Esophagus muscularis mucosa (tissue), 4 donors: ENCODE results near the gene ENTPD8. TPM values are rescaled to one million over a fixed set of nuclear protein-coding genes. Genes with fewer than 3 reads are reported as not detected.

Experiments
- DNase-seq: peaks from one replicate; pipeline ENCODE4 v3.0.0-alpha.2; 2017; ENCODE audit errors: extremely low spot score
- H3K27ac ChIP-seq, 4 donors: fragments of 200-600 bp; sonication (generic); replicated peaks in 1 of 4; 1 replicate in 3 of 4; 2 replicates in 1 of 4; pipeline ENCODE4 v1.5.1; 2016 to 2019; ENCODE audit warnings: mild to moderate bottlenecking in 1 of 4
- H3K27me3 ChIP-seq, 4 donors: fragments of 200-600 bp; sonication (generic); one replicate each; pipeline versions ENCODE4 v1.5.1 to v1.6.0; 2016 to 2019
- H3K36me3 ChIP-seq, 4 donors: fragments of 200-600 bp; sonication (generic); one replicate each; pipeline ENCODE4 v1.5.1; 2016 to 2019
- H3K4me1 ChIP-seq, 4 donors: fragments of 200-600 bp; sonication (generic); one replicate each; pipeline ENCODE4 v1.5.1; 2016 to 2019
- H3K4me3 ChIP-seq, 4 donors: fragments of 200-600 bp; sonication (generic); 1 replicate in 2 of 4; 2 replicates in 2 of 4; pipeline ENCODE4 v1.5.1; 2016 to 2019; ENCODE audit warnings: mild to moderate bottlenecking in 4 of 4, moderate library complexity in 1 of 4
- H3K9me3 ChIP-seq, 4 donors: fragments of 200-600 bp; sonication (generic); 1 replicate in 3 of 4; 2 replicates in 1 of 4; pipeline ENCODE4 v1.5.1; 2016 to 2019
- EP300 ChIP-seq: sonication (generic); formaldehyde crosslinking; IDR thresholded peaks from one replicate; pipeline ENCODE4 v1.6.1; 2017; ENCODE audit warnings: antibody characterized with exemption
- POLR2A ChIP-seq: fragments of 450-650 bp; IDR thresholded peaks from one replicate; pipeline ENCODE4 v1.6.1; 2017; ENCODE audit warnings: antibody characterized with exemption, moderate library complexity, mild to moderate bottlenecking, low read depth
- POLR2AphosphoS5 ChIP-seq, 2 donors: sonication (generic); formaldehyde crosslinking; IDR thresholded peaks; one replicate each; pipeline ENCODE4 v1.6.1; 2017; ENCODE audit warnings: antibody characterized with exemption in 2 of 2
- WGBS: methylation state at CpG from one replicate; pipeline ENCODE4 v1.1.5; 2018; 5-methylcytosine and 5-hydroxymethylcytosine counted together
- intact Hi-C: fragments of 100-400 bp; cut with DNase I; formaldehyde crosslinking; loops from one replicate; pipeline ENCODE4 v1.15.1; 2023
- total RNA-seq, 4 donors: library from RNA; depleted of rRNA; stranded (reverse); fragments of >200 nt; gene quantifications; one replicate each; pipeline versions ENCODE4 v1.1.0 to v1.2.1, GENCODE V29; 2016
- TF ChIP-seq, protein P1 (sequence below), 3 experiments: fragments of 200-600 bp in 2 of 3; fragments of 450-650 bp in 1 of 3; sonication (generic) in 2 of 3; IDR thresholded peaks; one replicate each; pipeline ENCODE4 v1.5.1; 2017 to 2019; ENCODE audit warnings: antibody characterized with exemption in 3 of 3, mild to moderate bottlenecking in 2 of 3, moderate library complexity in 1 of 3

ENTPD8 gene
- total RNA-seq, 4 donors from 2014 or later, result not detected

DNA sequence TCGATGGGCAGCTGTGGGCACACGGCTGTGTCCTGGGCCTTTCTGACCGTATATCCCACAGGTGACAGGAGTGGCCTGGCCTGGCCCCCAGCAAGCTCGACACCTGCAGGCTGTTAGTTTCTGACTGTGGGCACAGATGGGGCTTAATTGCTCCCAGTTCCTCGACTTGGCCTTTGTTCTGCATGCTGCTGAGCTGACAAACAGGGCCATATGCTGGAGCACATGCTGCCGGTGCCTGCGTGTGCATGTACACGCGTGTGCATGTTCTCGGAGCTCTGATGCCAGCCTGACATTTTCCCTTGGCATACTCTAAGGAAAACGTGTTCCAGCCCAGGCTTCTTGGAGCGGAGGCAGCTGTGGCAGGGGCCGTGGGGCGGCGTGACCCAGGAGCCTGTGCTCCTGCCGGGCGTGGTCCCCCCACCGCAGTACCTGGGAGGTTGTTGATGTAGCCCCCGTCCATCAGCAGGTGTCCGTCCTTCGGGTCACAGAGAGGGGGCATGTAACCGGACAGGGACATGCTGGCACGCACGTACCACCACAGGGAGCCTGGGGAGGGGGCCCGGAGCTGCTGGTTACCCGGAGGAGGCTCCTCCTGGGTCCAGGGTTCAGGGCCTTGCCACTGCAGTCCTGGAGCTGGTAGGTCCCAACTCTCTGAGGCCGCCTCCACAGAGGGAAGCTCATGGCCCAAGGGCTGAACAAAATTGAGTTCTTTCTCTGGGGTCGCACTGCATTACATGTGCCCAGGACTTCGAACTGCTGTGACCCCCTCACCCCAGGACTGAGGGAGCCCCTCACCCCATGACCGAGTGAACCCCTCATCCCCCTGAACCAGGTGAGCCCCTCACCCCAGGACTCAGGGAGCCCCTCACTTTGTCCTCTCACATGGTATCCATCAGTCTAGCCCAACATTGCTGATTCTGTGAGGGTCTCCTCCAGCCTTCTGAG is 22.1 kb upstream of the ENTPD8 start:
- WGBS, result 93% methylated on average over 18 of the region's 30 CpGs
- intact Hi-C loops, result loop anchor here (10.0 kb wide), 1 partner anchor 62 kb away; no protein-coding TSS in a partner anchor
- no peak for DNase-seq

DNA sequence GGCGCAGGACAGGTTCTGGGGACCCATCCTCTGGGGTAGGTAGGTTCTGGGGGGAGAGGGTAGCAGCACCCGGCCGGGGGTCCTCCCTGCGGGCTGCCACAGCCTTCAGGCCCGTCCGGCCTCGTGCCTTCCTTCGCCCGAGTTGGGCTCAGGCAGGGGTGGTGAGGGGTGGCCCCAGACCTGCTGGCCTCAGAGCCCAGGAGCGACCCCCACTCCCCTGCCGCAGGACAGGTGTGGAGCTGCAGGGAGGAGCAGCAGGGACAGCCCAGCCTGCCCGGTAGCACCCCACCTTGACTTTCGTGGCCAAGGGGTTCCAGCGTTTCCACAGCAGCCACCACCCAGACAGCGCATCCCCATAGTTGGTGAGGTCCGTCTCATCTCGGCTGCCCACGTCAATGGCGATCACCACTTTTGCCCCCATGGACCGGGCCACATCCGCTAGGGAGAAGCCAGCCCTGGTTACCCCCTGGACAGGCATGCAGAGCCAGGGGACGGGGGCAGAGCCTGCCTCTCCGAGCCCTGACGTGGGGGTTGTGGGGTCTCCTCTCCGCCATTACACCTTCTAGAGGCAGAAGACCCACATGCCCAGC is 21.3 kb upstream of the ENTPD8 start:
- H3K4me1 ChIP-seq, result peaks cover 23 to 39% (median 36%) of the 10 kb centered on the region in 4 donors
- no peaks in the 10 kb centered on the region for H3K9me3 ChIP-seq
- intact Hi-C loops, result loop anchor here (10.0 kb wide), 1 partner anchor 62 kb away; no protein-coding TSS in a partner anchor
- H3K36me3 ChIP-seq, result peaks cover 0 to 15% (median 8%) of the 10 kb centered on the region in 4 donors
- DNase-seq, result no peak
- no peaks in the 10 kb centered on the region for H3K27me3 ChIP-seq
- WGBS, result 96% methylated on average over 20 of the region's 25 CpGs
- H3K4me3 ChIP-seq, result no peak overlapping the region
- H3K27ac ChIP-seq, result no peak overlapping the region
- no peak for TF ChIP-seq EP300
- no peak for TF ChIP-seq POLR2AphosphoS5 (IDR thresholded peaks at IDR 0.05)
- TF ChIP-seq, protein P1, sequence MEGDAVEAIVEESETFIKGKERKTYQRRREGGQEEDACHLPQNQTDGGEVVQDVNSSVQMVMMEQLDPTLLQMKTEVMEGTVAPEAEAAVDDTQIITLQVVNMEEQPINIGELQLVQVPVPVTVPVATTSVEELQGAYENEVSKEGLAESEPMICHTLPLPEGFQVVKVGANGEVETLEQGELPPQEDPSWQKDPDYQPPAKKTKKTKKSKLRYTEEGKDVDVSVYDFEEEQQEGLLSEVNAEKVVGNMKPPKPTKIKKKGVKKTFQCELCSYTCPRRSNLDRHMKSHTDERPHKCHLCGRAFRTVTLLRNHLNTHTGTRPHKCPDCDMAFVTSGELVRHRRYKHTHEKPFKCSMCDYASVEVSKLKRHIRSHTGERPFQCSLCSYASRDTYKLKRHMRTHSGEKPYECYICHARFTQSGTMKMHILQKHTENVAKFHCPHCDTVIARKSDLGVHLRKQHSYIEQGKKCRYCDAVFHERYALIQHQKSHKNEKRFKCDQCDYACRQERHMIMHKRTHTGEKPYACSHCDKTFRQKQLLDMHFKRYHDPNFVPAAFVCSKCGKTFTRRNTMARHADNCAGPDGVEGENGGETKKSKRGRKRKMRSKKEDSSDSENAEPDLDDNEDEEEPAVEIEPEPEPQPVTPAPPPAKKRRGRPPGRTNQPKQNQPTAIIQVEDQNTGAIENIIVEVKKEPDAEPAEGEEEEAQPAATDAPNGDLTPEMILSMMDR (IDR thresholded peaks at IDR 0.05), result no peak
- TF ChIP-seq POLR2A, result no peak

More for the DNA sequence above, 22.1 kb upstream of the ENTPD8 start:
- Histone ChIP-seq H3K36me3 (peaks cover 0 to 14% (median 4%) of the 10 kb centered on the region in 4 donors), H3K9me3 (no peaks in the 10 kb centered on the region), H3K4me1 (peaks cover 18 to 32% (median 28%) of the 10 kb centered on the region in 4 donors), H3K4me3 (no peak overlapping the region), H3K27ac (no peak overlapping the region), H3K27me3 (no peaks in the 10 kb centered on the region)
- TF ChIP-seq, protein P1 (IDR thresholded peaks at IDR 0.05), result no peak
- TF ChIP-seq POLR2A (no peak), POLR2AphosphoS5 (IDR thresholded peaks at IDR 0.05) (no peak), EP300 (no peak)

DNA sequence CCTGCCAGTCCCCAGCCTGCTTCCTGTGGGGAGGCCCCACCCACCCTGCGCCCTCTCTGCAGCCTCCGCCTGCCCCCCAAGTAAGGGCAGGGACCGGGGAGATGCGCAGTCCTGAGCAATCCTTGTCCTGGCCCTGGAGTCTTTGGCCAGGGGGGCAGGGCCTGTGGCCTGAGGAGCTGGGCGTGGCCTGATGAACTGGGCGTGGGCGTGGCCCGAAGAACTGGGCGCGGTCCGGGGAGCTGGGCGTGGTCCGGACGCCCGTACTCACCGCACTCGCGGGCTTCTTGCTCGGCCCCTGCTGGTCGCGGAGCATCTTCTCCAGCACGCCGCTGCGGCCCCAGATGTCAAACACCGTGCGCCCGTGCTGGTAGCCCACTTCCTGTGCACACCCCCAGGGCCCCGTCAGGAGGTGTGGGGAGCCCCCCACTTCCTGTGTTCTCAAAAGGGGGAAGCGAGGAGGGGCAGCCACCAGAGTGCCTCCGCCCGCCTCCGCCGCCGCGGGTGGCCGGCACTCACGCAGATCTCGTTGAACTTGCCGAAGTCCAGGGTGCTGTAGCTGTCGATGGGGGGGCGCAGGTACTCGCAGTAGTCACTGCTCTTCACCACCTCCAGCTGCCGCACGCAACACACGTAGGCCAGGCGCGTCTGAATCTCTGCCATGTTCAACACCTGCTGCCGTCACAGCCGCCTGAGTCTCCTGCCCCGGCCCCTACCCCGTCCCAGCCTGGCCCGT is 20.7 kb upstream of the ENTPD8 start:
- peaks cover 23 to 46% (median 43%) of the 10 kb centered on the region in 4 donors for H3K4me1 ChIP-seq
- TF ChIP-seq EP300 (no peak), POLR2AphosphoS5 (IDR thresholded peaks at IDR 0.05) (no peak), POLR2A (no peak)
- TF ChIP-seq, protein P1 (IDR thresholded peaks at IDR 0.05), result no peak
- DNase-seq, result no peak
- H3K27me3 ChIP-seq, result no peaks in the 10 kb centered on the region
- no peaks in the 10 kb centered on the region for H3K9me3 ChIP-seq
- intact Hi-C loops, result loop anchor here (10.0 kb wide), 1 partner anchor 63 kb away; no protein-coding TSS in a partner anchor
- H3K4me3 ChIP-seq, result peak overlapping the region in 1 of 4 donors; percentile 30
- no peak overlapping the region for H3K27ac ChIP-seq
- 53% methylated on average over 38 of the region's 52 CpGs for WGBS
- H3K36me3 ChIP-seq, result peaks cover 0 to 22% (median 12%) of the 10 kb centered on the region in 4 donors

DNA sequence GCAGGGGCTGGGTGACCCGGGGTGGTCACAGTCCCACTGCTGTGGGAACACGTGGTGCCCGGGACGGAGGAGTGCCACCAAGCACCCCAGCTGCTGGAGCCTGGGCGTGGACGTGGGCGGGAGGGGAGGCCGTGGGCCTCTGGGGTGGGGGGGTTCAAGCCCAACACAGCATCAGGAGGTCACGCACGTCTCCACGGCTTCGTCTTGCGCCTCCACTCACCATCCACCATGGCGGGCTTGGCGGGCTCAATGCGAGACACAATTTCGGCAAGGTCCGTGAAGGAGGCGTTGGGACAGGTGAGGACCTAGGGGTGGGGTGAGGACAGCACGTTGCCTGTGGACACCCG is 20.1 kb upstream of the ENTPD8 start:
- Histone ChIP-seq H3K4me1 (peaks cover 23 to 51% (median 48%) of the 10 kb centered on the region in 4 donors), H3K27me3 (no peaks in the 10 kb centered on the region), H3K36me3 (peaks cover 0 to 23% (median 16%) of the 10 kb centered on the region in 4 donors), H3K27ac (no peak overlapping the region), H3K9me3 (no peaks in the 10 kb centered on the region), H3K4me3 (peak overlapping the region in 1 of 4 donors; percentile 30)
- WGBS, result 89% methylated on average over 18 of the region's 21 CpGs
- TF ChIP-seq, protein P1 (IDR thresholded peaks at IDR 0.05), result no peak
- TF ChIP-seq EP300 (no peak), POLR2A (no peak), POLR2AphosphoS5 (IDR thresholded peaks at IDR 0.05) (no peak)
- intact Hi-C loops, result loop anchor here (10.0 kb wide), 1 partner anchor 64 kb away; no protein-coding TSS in a partner anchor
- DNase-seq, result no peak
